Measurements from ENCODE around the gene C12orf43.

C12orf43 gene

GRCh38 chr12:121057794-121058193 is 41.5 kb upstream of the C12orf43 start:
- no peak overlapping the region for H2BK5ac ChIP-seq (ENCODE audit: low read depth, low read length, poor library complexity)
- peaks cover 2% of the 10 kb centered on the region for H3K9me3 ChIP-seq (ENCODE audit: insufficient read depth, low read depth, low read length)
- H3K14ac ChIP-seq (ENCODE audit: low read length) = no peak overlapping the region
- H3K18ac ChIP-seq (ENCODE audit: low read length) = no peak overlapping the region
- no peaks in the 10 kb centered on the region for H3K4me1 ChIP-seq (ENCODE audit: control insufficient read depth in 1 of 2, insufficient read depth in 2 of 2, low read length in 2 of 2)
- no peak overlapping the region for H3K4me2 ChIP-seq (ENCODE audit: low read length)
- H4K8ac ChIP-seq (ENCODE audit: low read depth, low read length) = no peak overlapping the region
- no peak overlapping the region for H2BK12ac ChIP-seq (ENCODE audit: low read length)
- no peak overlapping the region for H2AK5ac ChIP-seq (ENCODE audit: low read length)
- H4K12ac ChIP-seq (ENCODE audit: low read depth, low read length) = no peak overlapping the region
- no peaks in the 10 kb centered on the region for H3K36me3 ChIP-seq (ENCODE audit: control insufficient read depth in 1 of 2, insufficient read depth in 2 of 2, low read length in 2 of 2)
- no peaks in the 10 kb centered on the region for H3K27me3 ChIP-seq (ENCODE audit: insufficient read depth, low read length)
- H3K23ac ChIP-seq (ENCODE audit: low read length) = no peak overlapping the region
- H4K91ac ChIP-seq (ENCODE audit: low read depth, low read length) = no peak overlapping the region
- no peak overlapping the region for H3K27ac ChIP-seq (ENCODE audit: low read depth, low read length)
- no peaks in the 10 kb centered on the region for H3K79me1 ChIP-seq (ENCODE audit: low read length)
- H3K9ac ChIP-seq (ENCODE audit: low read length) = no peak overlapping the region
- H3K4ac ChIP-seq (ENCODE audit: low read depth, low read length) = no peak overlapping the region
- H3K4me3 ChIP-seq (ENCODE audit: low read depth, low read length) = no peak overlapping the region
- H3K79me2 ChIP-seq (ENCODE audit: control insufficient read depth, insufficient read depth, low read length, poor library complexity) = no peaks in the 10 kb centered on the region
- no peak for DNase-seq
- no CpG with 5 or more reads among the region's 9 CpGs for WGBS (ENCODE audit: extremely low coverage, insufficient coverage, insufficient read length)
- no peak overlapping the region for H2AFZ ChIP-seq (ENCODE audit: insufficient read depth, low read length, poor library complexity)
- no peak overlapping the region for H2BK120ac ChIP-seq (ENCODE audit: insufficient read depth, low read length, poor library complexity)

- no peaks in the 10 kb centered on the region for H3K79me2 ChIP-seq (ENCODE audit: control insufficient read depth, insufficient read depth, low read length, poor library complexity)
- H2AK5ac ChIP-seq (ENCODE audit: low read length) = no peak overlapping the region
- no peaks in the 10 kb centered on the region for H3K9me3 ChIP-seq (ENCODE audit: insufficient read depth, low read depth, low read length)
- no CpG with 5 or more reads among the region's 11 CpGs for WGBS (ENCODE audit: extremely low coverage, insufficient coverage, insufficient read length)
- DNase-seq = no peak
- no peaks in the 10 kb centered on the region for H3K4me1 ChIP-seq (ENCODE audit: control insufficient read depth in 1 of 2, insufficient read depth in 2 of 2, low read length in 2 of 2)
- no peak overlapping the region for H3K23ac ChIP-seq (ENCODE audit: low read length)
- H3K18ac ChIP-seq (ENCODE audit: low read length) = no peak overlapping the region
- no peak overlapping the region for H3K27ac ChIP-seq (ENCODE audit: low read depth, low read length)
- no peak overlapping the region for H4K8ac ChIP-seq (ENCODE audit: low read depth, low read length)
- no peak overlapping the region for H2BK5ac ChIP-seq (ENCODE audit: low read depth, low read length, poor library complexity)
- no peak overlapping the region for H4K91ac ChIP-seq (ENCODE audit: low read depth, low read length)
- H3K4me3 ChIP-seq (ENCODE audit: low read depth, low read length) = no peak overlapping the region
- no peak overlapping the region for H4K12ac ChIP-seq (ENCODE audit: low read depth, low read length)
- H2AFZ ChIP-seq (ENCODE audit: insufficient read depth, low read length, poor library complexity) = no peak overlapping the region
- H3K79me1 ChIP-seq (ENCODE audit: low read length) = no peaks in the 10 kb centered on the region
- H3K4me2 ChIP-seq (ENCODE audit: low read length) = no peak overlapping the region
- H3K4ac ChIP-seq (ENCODE audit: low read depth, low read length) = no peak overlapping the region
- H3K14ac ChIP-seq (ENCODE audit: low read length) = no peak overlapping the region
- H3K36me3 ChIP-seq (ENCODE audit: control insufficient read depth in 1 of 2, insufficient read depth in 2 of 2, low read length in 2 of 2) = no peaks in the 10 kb centered on the region
- no peak overlapping the region for H2BK120ac ChIP-seq (ENCODE audit: insufficient read depth, low read length, poor library complexity)
- H3K27me3 ChIP-seq (ENCODE audit: insufficient read depth, low read length) = no peaks in the 10 kb centered on the region
- H2BK12ac ChIP-seq (ENCODE audit: low read length) = no peak overlapping the region
- no peak overlapping the region for H3K9ac ChIP-seq (ENCODE audit: low read length)
Observed at GRCh38 chr12:121053706-121054105, 37.4 kb upstream of the C12orf43 start.

GRCh38 chr12:121050725-121051124 is 34.4 kb upstream of the C12orf43 start:
- no peaks in the 10 kb centered on the region for H3K9me3 ChIP-seq (ENCODE audit: insufficient read depth, low read depth, low read length)
- H4K8ac ChIP-seq (ENCODE audit: low read depth, low read length) = no peak overlapping the region
- H3K27me3 ChIP-seq (ENCODE audit: insufficient read depth, low read length) = no peaks in the 10 kb centered on the region
- H3K79me2 ChIP-seq (ENCODE audit: control insufficient read depth, insufficient read depth, low read length, poor library complexity) = no peaks in the 10 kb centered on the region
- H3K4me3 ChIP-seq (ENCODE audit: low read depth, low read length) = no peak overlapping the region
- no peaks in the 10 kb centered on the region for H3K4me1 ChIP-seq (ENCODE audit: control insufficient read depth in 1 of 2, insufficient read depth in 2 of 2, low read length in 2 of 2)
- no peak overlapping the region for H2AK5ac ChIP-seq (ENCODE audit: low read length)
- no peak overlapping the region for H3K18ac ChIP-seq (ENCODE audit: low read length)
- H3K4ac ChIP-seq (ENCODE audit: low read depth, low read length) = no peak overlapping the region
- no peak overlapping the region for H3K4me2 ChIP-seq (ENCODE audit: low read length)
- H2AFZ ChIP-seq (ENCODE audit: insufficient read depth, low read length, poor library complexity) = no peak overlapping the region
- no peak overlapping the region for H4K91ac ChIP-seq (ENCODE audit: low read depth, low read length)
- H3K79me1 ChIP-seq (ENCODE audit: low read length) = no peaks in the 10 kb centered on the region
- no peak overlapping the region for H2BK5ac ChIP-seq (ENCODE audit: low read depth, low read length, poor library complexity)
- H3K23ac ChIP-seq (ENCODE audit: low read length) = no peak overlapping the region
- no CpG with 5 or more reads among the region's 2 CpGs for WGBS (ENCODE audit: extremely low coverage, insufficient coverage, insufficient read length)
- H4K12ac ChIP-seq (ENCODE audit: low read depth, low read length) = no peak overlapping the region
- no peak overlapping the region for H3K14ac ChIP-seq (ENCODE audit: low read length)
- no peak for DNase-seq
- H3K36me3 ChIP-seq (ENCODE audit: control insufficient read depth in 1 of 2, insufficient read depth in 2 of 2, low read length in 2 of 2) = no peaks in the 10 kb centered on the region
- no peak overlapping the region for H2BK12ac ChIP-seq (ENCODE audit: low read length)
- H3K27ac ChIP-seq (ENCODE audit: low read depth, low read length) = no peak overlapping the region
- H2BK120ac ChIP-seq (ENCODE audit: insufficient read depth, low read length, poor library complexity) = no peak overlapping the region
- no peak overlapping the region for H3K9ac ChIP-seq (ENCODE audit: low read length)

GRCh38 chr12:121048442-121048841 is 32.2 kb upstream of the C12orf43 start:
- H3K79me1 ChIP-seq (ENCODE audit: low read length) = no peaks in the 10 kb centered on the region

More at GRCh38 chr12:121048442-121048841, 32.2 kb upstream of the C12orf43 start:
- H3K9me3 ChIP-seq (ENCODE audit: insufficient read depth, low read depth, low read length) = no peaks in the 10 kb centered on the region
- no peak overlapping the region for H2AK5ac ChIP-seq (ENCODE audit: low read length)
- no peak overlapping the region for H3K4me2 ChIP-seq (ENCODE audit: low read length)
- H3K9ac ChIP-seq (ENCODE audit: low read length) = no peak overlapping the region
- no peak overlapping the region for H3K23ac ChIP-seq (ENCODE audit: low read length)
- H2BK5ac ChIP-seq (ENCODE audit: low read depth, low read length, poor library complexity) = no peak overlapping the region
- H3K4ac ChIP-seq (ENCODE audit: low read depth, low read length) = no peak overlapping the region
- H4K12ac ChIP-seq (ENCODE audit: low read depth, low read length) = no peak overlapping the region
- no CpG with 5 or more reads among the region's 7 CpGs for WGBS (ENCODE audit: extremely low coverage, insufficient coverage, insufficient read length)
- H2AFZ ChIP-seq (ENCODE audit: insufficient read depth, low read length, poor library complexity) = no peak overlapping the region
- H4K91ac ChIP-seq (ENCODE audit: low read depth, low read length) = no peak overlapping the region
- H4K8ac ChIP-seq (ENCODE audit: low read depth, low read length) = no peak overlapping the region
- no peak overlapping the region for H2BK12ac ChIP-seq (ENCODE audit: low read length)
- no peak overlapping the region for H3K14ac ChIP-seq (ENCODE audit: low read length)
- DNase-seq = no peak
- no peak overlapping the region for H2BK120ac ChIP-seq (ENCODE audit: insufficient read depth, low read length, poor library complexity)
- no peak overlapping the region for H3K27ac ChIP-seq (ENCODE audit: low read depth, low read length)
- H3K36me3 ChIP-seq (ENCODE audit: control insufficient read depth in 1 of 2, insufficient read depth in 2 of 2, low read length in 2 of 2) = no peaks in the 10 kb centered on the region
- H3K27me3 ChIP-seq (ENCODE audit: insufficient read depth, low read length) = no peaks in the 10 kb centered on the region
- no peak overlapping the region for H3K4me3 ChIP-seq (ENCODE audit: low read depth, low read length)
- no peaks in the 10 kb centered on the region for H3K4me1 ChIP-seq (ENCODE audit: control insufficient read depth in 1 of 2, insufficient read depth in 2 of 2, low read length in 2 of 2)
- no peaks in the 10 kb centered on the region for H3K79me2 ChIP-seq (ENCODE audit: control insufficient read depth, insufficient read depth, low read length, poor library complexity)
- H3K18ac ChIP-seq (ENCODE audit: low read length) = no peak overlapping the region

All from trophoblast cell (in vitro differentiated cells and primary cell).